ENCODE measurements around the gene CCDC157.

Gene CCDC157

GRCh38 chr22:30357650-30358215 is 926 bp downstream of the CCDC157 start:
- no peak for DNase-seq (ENCODE audit: low read depth)

- DNase-seq (ENCODE audit: low read depth), result no peak
Observed at GRCh38 chr22:30358541-30358940, 1.7 kb downstream of the CCDC157 start.

- DNase-seq (ENCODE audit: low read depth), result no peak
Observed at GRCh38 chr22:30361916-30362650, 5.3 kb downstream of the CCDC157 start.

DNA sequence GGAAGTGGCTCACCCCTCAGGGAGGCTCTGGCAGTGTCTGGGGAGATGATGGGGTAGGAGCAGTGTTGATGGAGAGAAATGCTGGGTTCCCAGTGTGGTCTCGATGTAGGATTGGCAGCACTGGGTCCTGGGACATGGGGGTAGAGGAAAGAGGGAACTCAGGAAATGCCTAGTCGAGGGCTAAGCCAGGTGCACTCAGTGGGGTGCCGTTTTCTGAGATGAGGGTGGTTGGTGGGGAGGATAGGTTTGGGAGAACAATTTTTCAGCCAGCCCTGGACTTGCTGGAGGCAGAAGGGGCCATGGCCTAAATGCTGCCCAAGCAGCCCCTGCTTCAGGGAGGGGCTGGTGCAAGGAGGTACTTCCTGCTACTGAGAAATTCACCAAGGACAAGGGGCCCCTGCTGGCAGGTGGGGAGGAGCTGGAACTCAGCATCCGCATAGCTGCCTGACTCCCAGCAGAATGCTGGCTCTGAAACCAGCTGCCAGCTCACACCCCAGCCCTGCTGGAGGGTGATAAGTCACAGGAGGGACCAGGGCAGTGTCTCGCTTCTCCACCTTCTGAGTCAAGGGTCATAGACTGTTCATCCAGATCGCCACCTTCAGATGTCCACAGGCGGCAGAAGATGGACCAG is 6.0 kb downstream of the CCDC157 start:
- no peak for DNase-seq (ENCODE audit: low read depth)

DNA sequence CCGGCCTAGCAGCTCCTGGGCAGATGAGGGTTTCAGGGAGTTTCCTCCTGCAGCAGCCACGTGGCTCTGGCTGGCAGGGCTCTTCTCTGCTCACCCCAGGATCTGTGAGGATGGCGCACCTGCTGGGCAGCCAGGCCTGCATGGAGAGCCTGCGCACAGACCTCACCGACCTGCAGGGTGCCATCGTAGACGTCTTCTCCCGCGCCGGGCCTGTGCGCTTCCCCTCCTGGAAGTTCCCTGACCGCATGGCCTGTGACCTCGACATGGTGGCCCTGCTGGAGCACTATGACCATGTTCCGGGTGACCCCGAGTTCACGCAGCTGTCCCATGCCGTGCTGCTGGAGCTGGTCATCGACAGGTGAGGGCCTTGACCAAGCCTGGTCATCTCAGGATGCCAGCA is 9.1 kb downstream of the CCDC157 start:
- DNase-seq (ENCODE audit: low read depth), result no peak

- no peak for DNase-seq (ENCODE audit: low read depth)
Observed at GRCh38 chr22:30368420-30368819, 11.6 kb downstream of the CCDC157 start.

DNA sequence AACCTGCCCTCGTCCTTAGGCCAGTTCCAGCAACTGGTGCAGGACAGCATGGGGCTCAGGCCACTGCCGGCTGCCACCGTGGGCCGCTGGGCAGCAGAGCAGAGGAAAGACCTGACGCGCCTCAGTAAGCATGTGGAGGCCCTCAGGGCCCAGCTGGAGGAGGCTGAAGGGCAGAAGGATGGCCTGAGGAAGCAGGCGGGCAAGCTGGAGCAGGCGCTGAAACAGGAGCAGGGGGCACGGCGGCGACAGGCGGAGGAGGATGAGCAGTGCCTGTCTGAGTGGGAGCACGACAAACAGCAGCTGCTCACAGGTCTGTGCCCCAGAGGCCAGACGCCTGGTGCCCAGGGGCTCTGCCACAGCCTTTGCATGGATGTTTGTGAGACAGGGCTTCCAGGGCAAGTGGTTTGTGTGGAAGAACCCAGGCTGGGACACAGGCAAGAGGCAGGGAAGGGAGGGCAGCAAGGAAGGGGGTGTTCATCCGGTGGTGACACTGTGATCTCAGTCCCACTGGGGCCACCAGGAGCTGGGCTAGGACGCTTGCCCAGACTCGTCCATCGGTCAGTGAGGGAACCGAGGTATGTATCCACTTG is 13.9 kb downstream of the CCDC157 start:
- DNase-seq (ENCODE audit: low read depth), result no peak

DNA sequence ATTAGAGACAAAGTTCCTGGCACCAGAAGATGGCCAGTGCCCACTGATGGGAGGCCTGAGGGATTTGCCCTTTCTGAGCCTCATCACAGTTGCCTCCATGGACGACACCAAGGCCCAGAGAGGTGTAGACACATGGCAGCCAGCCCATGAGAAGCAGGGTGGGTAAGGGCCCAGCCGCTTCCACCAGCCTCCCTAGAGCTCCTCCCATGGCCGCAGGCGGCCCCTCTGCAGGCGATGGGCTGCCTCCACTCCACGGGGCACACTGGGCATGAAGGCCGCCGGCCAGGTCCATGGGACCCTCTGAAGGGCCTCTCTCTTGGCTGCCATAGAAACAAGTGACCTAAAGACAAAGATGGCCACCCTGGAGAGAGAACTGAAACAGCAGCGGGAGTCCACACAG is 14.5 kb downstream of the CCDC157 start:
- DNase-seq (ENCODE audit: low read depth), result no peak

- DNase-seq (ENCODE audit: low read depth), result no peak
Observed at GRCh38 chr22:30371981-30372380, 15.2 kb downstream of the CCDC157 start.

GRCh38 chr22:30372915-30373314 is 16.1 kb downstream of the CCDC157 start:
- no peak for DNase-seq (ENCODE audit: low read depth)

DNA sequence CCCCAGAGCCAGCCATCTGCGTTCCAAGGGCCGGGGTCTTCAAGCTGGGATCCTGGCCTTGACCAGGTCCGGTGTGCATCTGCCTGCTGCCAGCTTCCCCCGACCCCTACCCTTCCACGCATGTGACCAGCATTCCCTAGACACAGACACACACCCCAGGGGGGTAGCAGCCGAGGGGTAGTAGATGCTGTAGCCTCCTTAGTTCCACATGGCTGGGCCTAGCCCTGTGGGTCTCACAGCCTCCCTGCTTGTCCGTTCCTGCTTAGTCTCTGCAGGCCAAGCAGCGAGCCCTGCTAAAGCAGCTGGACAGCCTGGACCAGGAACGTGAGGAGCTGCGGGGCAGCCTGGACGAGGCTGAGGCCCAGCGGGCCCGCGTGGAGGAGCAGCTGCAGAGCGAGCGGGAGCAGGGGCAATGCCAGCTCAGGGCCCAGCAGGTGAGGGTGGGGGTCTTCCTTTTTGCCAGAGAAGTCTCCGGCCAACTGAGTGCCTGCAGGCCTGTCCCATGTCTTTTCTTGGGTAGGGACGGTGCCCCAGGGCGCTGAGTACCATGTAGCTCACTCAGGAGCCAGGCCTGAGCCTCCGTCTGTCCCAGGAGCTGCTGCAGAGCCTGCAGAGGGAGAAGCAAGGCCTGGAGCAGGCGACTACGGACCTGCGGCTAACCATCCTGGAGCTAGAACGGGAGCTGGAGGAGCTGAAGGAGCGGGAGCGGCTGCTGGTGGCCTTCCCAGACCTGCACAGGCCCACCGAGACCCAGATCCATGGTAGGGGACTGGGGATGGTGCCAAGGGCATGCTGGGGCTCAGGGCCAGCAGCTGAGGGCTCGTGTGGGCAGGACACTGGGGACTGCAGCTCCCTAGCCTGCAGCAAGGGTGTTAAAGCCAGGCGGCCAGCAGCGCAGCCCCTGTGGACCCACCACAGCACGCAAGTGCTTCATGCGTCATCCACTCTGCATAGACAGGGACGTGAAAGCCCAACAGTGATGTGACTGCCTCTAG is 16.8 kb downstream of the CCDC157 start:
- no peak for DNase-seq (ENCODE audit: low read depth)

DNA sequence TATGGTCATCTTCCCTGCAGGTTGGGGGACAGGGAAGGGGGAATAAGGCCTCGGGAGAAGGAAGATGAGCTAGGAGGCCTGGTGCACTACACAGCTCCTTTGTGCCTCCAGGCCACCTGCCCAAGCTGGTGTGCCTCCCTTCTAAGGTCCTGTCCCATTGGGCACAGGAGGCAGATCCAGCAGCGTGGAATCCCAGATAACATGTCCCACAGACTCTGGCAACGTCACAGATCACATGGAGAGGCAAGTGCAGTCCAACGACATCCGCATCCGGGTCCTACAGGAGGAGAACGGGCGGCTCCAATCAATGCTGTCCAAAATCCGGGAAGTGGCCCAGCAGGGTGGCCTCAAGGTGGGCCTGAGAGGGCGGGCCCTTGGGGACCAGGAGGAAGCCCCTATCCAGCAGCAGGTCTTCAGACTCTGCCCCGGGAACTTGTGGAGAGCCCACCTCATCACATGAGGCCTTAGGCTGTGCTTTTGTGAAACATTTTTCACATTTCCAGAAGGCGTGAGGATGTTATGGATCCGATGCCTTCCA is 18.6 kb downstream of the CCDC157 start:
- DNase-seq (ENCODE audit: low read depth), result no peak

- DNase-seq (ENCODE audit: low read depth), result no peak
Observed at GRCh38 chr22:30380011-30380410, 23.2 kb downstream of the CCDC157 start.

GRCh38 chr22:30381264-30381663 is 24.5 kb downstream of the CCDC157 start:
- no peak for DNase-seq (ENCODE audit: low read depth)

DNA sequence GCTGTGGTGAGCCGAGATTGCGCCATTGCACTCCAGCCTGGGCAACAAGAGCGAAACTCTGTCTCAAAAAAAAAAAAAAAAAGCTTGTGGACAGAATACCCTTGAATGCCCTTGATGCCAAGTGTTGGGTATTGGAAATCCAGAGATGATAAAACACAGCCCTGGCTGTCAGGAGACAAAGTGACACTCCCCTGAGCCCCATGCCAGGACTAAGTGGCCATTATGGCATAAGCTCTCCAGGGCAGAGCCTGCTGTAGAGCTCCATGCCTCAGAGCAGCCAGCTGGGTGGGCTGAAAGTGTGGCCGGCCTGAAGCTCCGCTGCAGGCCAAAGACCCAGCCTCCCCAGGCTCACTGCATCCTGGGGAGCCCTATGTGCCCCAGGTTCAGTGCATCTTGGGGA is 25.5 kb downstream of the CCDC157 start:
- DNase-seq (ENCODE audit: low read depth), result no peak

- no peak for DNase-seq (ENCODE audit: low read depth)
Observed at GRCh38 chr22:30383061-30383460, 26.3 kb downstream of the CCDC157 start.

DNA sequence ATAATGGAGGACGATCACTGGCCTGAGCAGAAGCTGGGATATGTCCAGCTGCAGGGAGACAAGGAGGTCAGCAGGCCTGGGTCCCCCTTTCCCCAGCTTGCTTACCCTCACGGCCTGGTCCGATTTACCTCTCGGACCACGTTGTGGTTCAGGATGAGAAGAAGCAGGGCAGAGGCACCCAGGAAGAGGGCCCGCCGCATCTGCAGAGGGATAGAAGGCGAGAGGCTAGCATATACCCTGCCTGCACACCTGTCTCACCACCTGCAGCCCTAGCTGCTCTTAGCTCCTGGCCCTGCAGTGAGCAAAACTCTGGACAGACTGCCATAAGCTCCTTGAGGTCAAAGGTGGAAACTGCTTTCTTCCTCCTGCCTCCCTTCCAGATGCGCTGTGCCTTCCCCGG is 29.1 kb downstream of the CCDC157 start:
- DNase-seq (ENCODE audit: low read depth), result no peak

GRCh38 chr22:30386608-30386959 is 29.8 kb downstream of the CCDC157 start:
- DNase-seq (ENCODE audit: low read depth), result no peak

- peak; percentile 31 for DNase-seq (ENCODE audit: low read depth)
Observed at GRCh38 chr22:30386960-30387827, 30.4 kb downstream of the CCDC157 start, which contains the start of gene RNF215. Gene RNF215, minus strand, starts transcription at chr22:30387411. Its CDS starts 98 bp downstream, at chr22:30387313.

DNA sequence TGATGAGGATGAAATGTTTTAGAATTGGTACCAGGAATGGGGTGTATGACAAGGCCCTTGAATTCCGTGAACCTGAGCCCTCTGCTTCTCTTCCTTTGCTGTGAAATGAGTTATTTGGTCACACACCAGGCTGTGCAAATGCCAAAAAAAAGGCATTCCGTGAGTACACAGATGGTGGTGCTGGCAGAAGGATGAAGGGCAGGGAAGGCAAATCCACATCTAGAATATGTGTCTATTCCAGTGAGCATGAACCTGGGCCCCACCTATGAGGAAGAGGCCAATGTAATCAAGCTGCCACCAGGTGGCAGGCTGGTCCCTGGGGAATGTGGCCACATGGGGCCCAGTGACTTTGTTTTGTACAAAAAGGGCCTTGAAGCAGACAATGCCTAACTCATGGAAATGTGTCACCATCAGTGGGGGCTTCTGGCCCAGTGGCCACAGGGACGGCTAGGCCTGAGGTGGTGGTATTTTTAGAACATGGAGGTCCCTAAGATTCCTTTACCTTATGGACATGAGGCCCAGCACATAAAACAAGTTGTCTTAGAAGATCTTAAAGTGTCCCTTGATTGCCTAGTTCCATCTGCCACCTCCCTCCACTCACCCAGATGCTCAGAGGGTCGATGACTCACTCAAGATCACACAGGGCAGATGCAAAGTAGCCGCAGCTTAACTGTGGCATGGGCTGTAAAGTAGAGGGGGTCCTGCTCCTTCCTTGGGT is 34.3 kb downstream of the CCDC157 start:
- peak; percentile 26 for DNase-seq (ENCODE audit: low read depth)
